Mammary epithelial cell (primary cell): ENCODE measurements around the gene ANKFY1.

Experiments used
- EZH2 ChIP-seq: IDR thresholded peaks from 2 replicates; pipeline ENCODE4 v1.6.1; 2012; ENCODE audit warnings: low read length, inconsistent platforms, borderline replicate concordance
- TF ChIP-seq, protein P1 (sequence below), 2 donors: IDR thresholded peaks in 1 of 2; conservative IDR thresholded peaks in 1 of 2; 2 replicates each; pipeline ENCODE4 v1.5.1; 2011 to 2012; ENCODE audit warnings: inconsistent platforms in 2 of 2, low read length in 2 of 2, mild to moderate bottlenecking in 2 of 2, control low read depth in 1 of 2, low read depth in 1 of 2; ENCODE audit not compliant: insufficient read depth in 1 of 2; ENCODE audit errors: extremely low read depth in 1 of 2

DNA sequence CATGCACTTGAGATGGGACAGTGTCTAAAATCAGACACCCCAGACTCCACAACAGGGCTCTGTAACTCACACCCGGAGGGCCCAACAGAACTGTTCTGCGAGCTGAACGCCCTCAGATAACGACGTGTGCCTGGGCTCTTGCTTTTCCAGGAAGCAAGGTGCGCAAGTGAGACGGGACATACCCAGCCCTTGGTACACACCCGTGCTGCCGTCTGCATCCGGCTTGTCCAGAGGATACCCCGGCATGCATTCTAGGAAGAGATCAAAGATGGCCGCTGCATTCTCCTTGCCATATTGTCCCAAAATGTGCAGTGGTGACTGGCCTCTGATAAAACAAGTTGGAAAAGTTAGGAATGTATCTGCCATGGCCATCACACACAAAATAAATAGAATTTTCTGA lies 91.4 kb downstream of the ANKFY1 start:
- TF ChIP-seq, protein P1, sequence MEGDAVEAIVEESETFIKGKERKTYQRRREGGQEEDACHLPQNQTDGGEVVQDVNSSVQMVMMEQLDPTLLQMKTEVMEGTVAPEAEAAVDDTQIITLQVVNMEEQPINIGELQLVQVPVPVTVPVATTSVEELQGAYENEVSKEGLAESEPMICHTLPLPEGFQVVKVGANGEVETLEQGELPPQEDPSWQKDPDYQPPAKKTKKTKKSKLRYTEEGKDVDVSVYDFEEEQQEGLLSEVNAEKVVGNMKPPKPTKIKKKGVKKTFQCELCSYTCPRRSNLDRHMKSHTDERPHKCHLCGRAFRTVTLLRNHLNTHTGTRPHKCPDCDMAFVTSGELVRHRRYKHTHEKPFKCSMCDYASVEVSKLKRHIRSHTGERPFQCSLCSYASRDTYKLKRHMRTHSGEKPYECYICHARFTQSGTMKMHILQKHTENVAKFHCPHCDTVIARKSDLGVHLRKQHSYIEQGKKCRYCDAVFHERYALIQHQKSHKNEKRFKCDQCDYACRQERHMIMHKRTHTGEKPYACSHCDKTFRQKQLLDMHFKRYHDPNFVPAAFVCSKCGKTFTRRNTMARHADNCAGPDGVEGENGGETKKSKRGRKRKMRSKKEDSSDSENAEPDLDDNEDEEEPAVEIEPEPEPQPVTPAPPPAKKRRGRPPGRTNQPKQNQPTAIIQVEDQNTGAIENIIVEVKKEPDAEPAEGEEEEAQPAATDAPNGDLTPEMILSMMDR (conservative IDR thresholded peaks at IDR 0.05 in 1 of 2, IDR thresholded peaks at IDR 0.05 in 1 of 2; ENCODE audit: extremely low read depth in 1 of 2, insufficient read depth in 1 of 2, low read depth in 1 of 2, low read length in 2 of 2): no peak
- no peak for TF ChIP-seq EZH2
